GM12878 (cell line): ENCODE measurements around the gene TSFM.

Experiments used
- CHD2 ChIP-seq: IDR thresholded peaks from 2 replicates; pipeline ENCODE4 v1.6.1; 2011; ENCODE audit warnings: low read depth, low read length, improper control_type of control experiment, borderline replicate concordance
- FOXM1 ChIP-seq: IDR thresholded peaks from 2 replicates; pipeline ENCODE4 v1.6.1; 2012; ENCODE audit warnings: low read depth, mild to moderate bottlenecking, inconsistent platforms, low read length, moderate library complexity
- HDGF ChIP-seq: fragments of 450-650 bp; IDR thresholded peaks from 2 replicates; pipeline ENCODE4 v1.6.1; 2016; ENCODE audit warnings: antibody characterized with exemption
- POLR2A ChIP-seq: IDR thresholded peaks from 2 replicates; pipeline ENCODE4 v1.6.1; 2011; ENCODE audit warnings: low read depth, mild to moderate bottlenecking, low read length
- POLR2AphosphoS5 ChIP-seq: IDR thresholded peaks from 2 replicates; pipeline ENCODE4 v1.6.1; 2011; ENCODE audit warnings: mild to moderate bottlenecking, low read length, inconsistent platforms
- RAD21 ChIP-seq: IDR thresholded peaks from 2 replicates; pipeline ENCODE4 v1.6.1; 2011; ENCODE audit warnings: mild to moderate bottlenecking, low read depth, low read length, moderate library complexity; ENCODE audit not compliant: insufficient read depth
- RAD51 ChIP-seq: fragments of 450-650 bp; IDR thresholded peaks from 2 replicates; pipeline ENCODE4 v1.6.1; 2016; ENCODE audit warnings: moderate library complexity, mild to moderate bottlenecking, inconsistent platforms
- RFX5 ChIP-seq: IDR thresholded peaks from 2 replicates; pipeline ENCODE4 v1.6.1; 2011; ENCODE audit warnings: low read depth, low read length, improper control_type of control experiment
- SIN3A ChIP-seq: IDR thresholded peaks from 2 replicates; pipeline ENCODE4 v1.6.1; 2012; ENCODE audit warnings: low read depth, low read length, improper control_type of control experiment
- TF ChIP-seq, protein P1 (sequence below): fragments of 450-650 bp; formaldehyde crosslinking; IDR thresholded peaks from 2 replicates; pipeline ENCODE4 v1.5.0; 2022; ENCODE audit warnings: mild to moderate bottlenecking, missing genetic modification characterization
- TF ChIP-seq, protein P2 (sequence below): IDR thresholded peaks from 2 replicates; pipeline ENCODE4 v1.6.1; 2011; ENCODE audit warnings: low read depth, low read length, improper control_type of control experiment, borderline replicate concordance
- TF ChIP-seq, protein P3 (sequence below), 3 experiments: IDR thresholded peaks in 2 of 3; conservative IDR thresholded peaks in 1 of 3; 2 replicates each; pipeline ENCODE4 v1.5.1; 2011; ENCODE audit warnings: low read depth in 3 of 3, low read length in 3 of 3, mild to moderate bottlenecking in 3 of 3, control low read depth in 2 of 3, moderate library complexity in 2 of 3, inconsistent platforms in 1 of 3, mixed read lengths in 1 of 3; ENCODE audit not compliant: control insufficient read depth in 2 of 3, insufficient read depth in 1 of 3; ENCODE audit errors: extremely low read depth in 1 of 3
- TF ChIP-seq, protein P4 (sequence below): IDR thresholded peaks from 2 replicates; pipeline ENCODE4 v1.6.1; 2012; ENCODE audit warnings: low read depth, low read length, improper control_type of control experiment

DNA sequence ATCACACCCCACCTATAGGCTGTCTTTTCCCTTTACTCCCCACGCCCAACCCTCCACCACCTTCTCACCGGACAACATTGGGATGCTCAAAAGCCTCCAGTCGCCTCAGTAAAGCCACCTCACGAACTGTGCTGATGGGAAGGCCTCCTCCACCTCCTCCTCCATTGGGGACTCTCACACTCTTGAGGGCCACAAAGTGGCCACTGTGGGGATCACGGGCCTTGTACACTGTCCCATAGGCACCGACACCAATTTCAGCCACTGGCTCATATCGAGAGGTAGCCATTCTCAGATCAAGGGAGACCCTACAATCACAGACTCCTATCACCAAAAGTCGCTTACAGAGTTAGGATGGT is 31.2 kb upstream of the TSFM start:
- TF ChIP-seq POLR2A: no peak
- no peak for TF ChIP-seq SIN3A
- TF ChIP-seq, protein P1, sequence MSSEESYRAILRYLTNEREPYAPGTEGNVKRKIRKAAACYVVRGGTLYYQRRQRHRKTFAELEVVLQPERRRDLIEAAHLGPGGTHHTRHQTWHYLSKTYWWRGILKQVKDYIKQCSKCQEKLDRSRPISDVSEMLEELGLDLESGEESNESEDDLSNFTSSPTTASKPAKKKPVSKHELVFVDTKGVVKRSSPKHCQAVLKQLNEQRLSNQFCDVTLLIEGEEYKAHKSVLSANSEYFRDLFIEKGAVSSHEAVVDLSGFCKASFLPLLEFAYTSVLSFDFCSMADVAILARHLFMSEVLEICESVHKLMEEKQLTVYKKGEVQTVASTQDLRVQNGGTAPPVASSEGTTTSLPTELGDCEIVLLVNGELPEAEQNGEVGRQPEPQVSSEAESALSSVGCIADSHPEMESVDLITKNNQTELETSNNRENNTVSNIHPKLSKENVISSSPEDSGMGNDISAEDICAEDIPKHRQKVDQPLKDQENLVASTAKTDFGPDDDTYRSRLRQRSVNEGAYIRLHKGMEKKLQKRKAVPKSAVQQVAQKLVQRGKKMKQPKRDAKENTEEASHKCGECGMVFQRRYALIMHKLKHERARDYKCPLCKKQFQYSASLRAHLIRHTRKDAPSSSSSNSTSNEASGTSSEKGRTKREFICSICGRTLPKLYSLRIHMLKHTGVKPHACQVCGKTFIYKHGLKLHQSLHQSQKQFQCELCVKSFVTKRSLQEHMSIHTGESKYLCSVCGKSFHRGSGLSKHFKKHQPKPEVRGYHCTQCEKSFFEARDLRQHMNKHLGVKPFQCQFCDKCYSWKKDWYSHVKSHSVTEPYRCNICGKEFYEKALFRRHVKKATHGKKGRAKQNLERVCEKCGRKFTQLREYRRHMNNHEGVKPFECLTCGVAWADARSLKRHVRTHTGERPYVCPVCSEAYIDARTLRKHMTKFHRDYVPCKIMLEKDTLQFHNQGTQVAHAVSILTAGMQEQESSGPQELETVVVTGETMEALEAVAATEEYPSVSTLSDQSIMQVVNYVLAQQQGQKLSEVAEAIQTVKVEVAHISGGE (CRISPR knock-in tag): no peak
- TF ChIP-seq, protein P2, sequence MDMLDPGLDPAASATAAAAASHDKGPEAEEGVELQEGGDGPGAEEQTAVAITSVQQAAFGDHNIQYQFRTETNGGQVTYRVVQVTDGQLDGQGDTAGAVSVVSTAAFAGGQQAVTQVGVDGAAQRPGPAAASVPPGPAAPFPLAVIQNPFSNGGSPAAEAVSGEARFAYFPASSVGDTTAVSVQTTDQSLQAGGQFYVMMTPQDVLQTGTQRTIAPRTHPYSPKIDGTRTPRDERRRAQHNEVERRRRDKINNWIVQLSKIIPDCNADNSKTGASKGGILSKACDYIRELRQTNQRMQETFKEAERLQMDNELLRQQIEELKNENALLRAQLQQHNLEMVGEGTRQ: no peak
- no peak for TF ChIP-seq RAD51
- no peak for TF ChIP-seq RAD21
- no peak for TF ChIP-seq HDGF
- TF ChIP-seq, protein P3, sequence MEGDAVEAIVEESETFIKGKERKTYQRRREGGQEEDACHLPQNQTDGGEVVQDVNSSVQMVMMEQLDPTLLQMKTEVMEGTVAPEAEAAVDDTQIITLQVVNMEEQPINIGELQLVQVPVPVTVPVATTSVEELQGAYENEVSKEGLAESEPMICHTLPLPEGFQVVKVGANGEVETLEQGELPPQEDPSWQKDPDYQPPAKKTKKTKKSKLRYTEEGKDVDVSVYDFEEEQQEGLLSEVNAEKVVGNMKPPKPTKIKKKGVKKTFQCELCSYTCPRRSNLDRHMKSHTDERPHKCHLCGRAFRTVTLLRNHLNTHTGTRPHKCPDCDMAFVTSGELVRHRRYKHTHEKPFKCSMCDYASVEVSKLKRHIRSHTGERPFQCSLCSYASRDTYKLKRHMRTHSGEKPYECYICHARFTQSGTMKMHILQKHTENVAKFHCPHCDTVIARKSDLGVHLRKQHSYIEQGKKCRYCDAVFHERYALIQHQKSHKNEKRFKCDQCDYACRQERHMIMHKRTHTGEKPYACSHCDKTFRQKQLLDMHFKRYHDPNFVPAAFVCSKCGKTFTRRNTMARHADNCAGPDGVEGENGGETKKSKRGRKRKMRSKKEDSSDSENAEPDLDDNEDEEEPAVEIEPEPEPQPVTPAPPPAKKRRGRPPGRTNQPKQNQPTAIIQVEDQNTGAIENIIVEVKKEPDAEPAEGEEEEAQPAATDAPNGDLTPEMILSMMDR (IDR thresholded peaks at IDR 0.05 in 2 of 3, conservative IDR thresholded peaks at IDR 0.05 in 1 of 3; ENCODE audit: control insufficient read depth in 2 of 3, extremely low read depth in 1 of 3, insufficient read depth in 1 of 3, low read depth in 3 of 3, low read length in 3 of 3): no peak
- no peak for TF ChIP-seq POLR2AphosphoS5
- TF ChIP-seq FOXM1: no peak
- TF ChIP-seq CHD2: no peak
- TF ChIP-seq, protein P4, sequence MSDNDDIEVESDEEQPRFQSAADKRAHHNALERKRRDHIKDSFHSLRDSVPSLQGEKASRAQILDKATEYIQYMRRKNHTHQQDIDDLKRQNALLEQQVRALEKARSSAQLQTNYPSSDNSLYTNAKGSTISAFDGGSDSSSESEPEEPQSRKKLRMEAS: no peak
- TF ChIP-seq RFX5: no peak
